K562 (cell line): ENCODE results near the gene RC3H2. TPM values are rescaled to one million over a fixed set of nuclear protein-coding genes. Genes with fewer than 3 reads are reported as not detected.

Source experiments
- CEBPB ChIP-seq: fragments of 450-650 bp; IDR thresholded peaks from 2 replicates; pipeline ENCODE4 v1.6.1; 2016; ENCODE audit warnings: missing genetic modification characterization, missing compliant biosample characterization
- DMBX1 ChIP-seq: fragments of 250-450 bp; sonication (Bioruptor Pico); IDR thresholded peaks from 2 replicates; pipeline ENCODE4 v1.8.0; 2022; ENCODE audit warnings: inconsistent platforms, mild to moderate bottlenecking, moderate library complexity, borderline replicate concordance
- HDAC2 ChIP-seq: fragments of 450-650 bp; IDR thresholded peaks from 2 replicates; pipeline ENCODE4 v1.6.1; 2016; ENCODE audit warnings: mild to moderate bottlenecking
- HEY1 ChIP-seq: fragments of 250-450 bp; sonication (Bioruptor Pico); IDR thresholded peaks from 2 replicates; pipeline ENCODE4 v1.5.0; 2020; ENCODE audit warnings: mild to moderate bottlenecking, moderate library complexity, borderline replicate concordance
- HINFP ChIP-seq: fragments of 450-650 bp; conservative IDR thresholded peaks from 2 replicates; pipeline ENCODE4 v1.6.1; 2016; ENCODE audit warnings: missing genetic modification characterization, low read depth, mild to moderate bottlenecking, control low read depth, missing compliant biosample characterization
- MLLT1 ChIP-seq, 2 experiments: fragments of 450-650 bp; IDR thresholded peaks; 2 replicates each; pipeline ENCODE4 v1.6.1; 2016
- NKRF ChIP-seq: fragments of 450-650 bp; IDR thresholded peaks from 2 replicates; pipeline ENCODE4 v1.6.1; 2016; ENCODE audit warnings: borderline replicate concordance
- PHF21A ChIP-seq: fragments of 450-650 bp; IDR thresholded peaks from 2 replicates; pipeline ENCODE4 v1.6.1; 2017; ENCODE audit warnings: low read depth, borderline replicate concordance
- REST ChIP-seq, 2 experiments: fragments of 450-650 bp; formaldehyde crosslinking in 1 of 2; IDR thresholded peaks; 2 replicates each; pipeline versions ENCODE4 v1.4.0 to v1.6.1; 2014 to 2020; ENCODE audit warnings: mild to moderate bottlenecking in 2 of 2, borderline replicate concordance in 1 of 2, low read depth in 1 of 2
- SAP30 ChIP-seq: fragments of 200-600 bp; sonication (generic); IDR thresholded peaks from 2 replicates; pipeline ENCODE4 v1.6.1; 2012; ENCODE audit warnings: borderline replicate concordance, low read depth, mild to moderate bottlenecking, moderate library complexity, low read length, control low read depth, inconsistent platforms; ENCODE audit not compliant: insufficient read depth, poor library complexity, severe bottlenecking
- TFAM ChIP-seq: fragments of 250-450 bp; sonication (Bioruptor Pico); conservative IDR thresholded peaks from 2 replicates; pipeline ENCODE4 v1.5.0; 2021; ENCODE audit warnings: mild to moderate bottlenecking, moderate library complexity
- ZEB2 ChIP-seq: fragments of 450-650 bp; IDR thresholded peaks from 2 replicates; pipeline ENCODE4 v1.6.1; 2016
- polyA plus RNA-seq, 8 experiments: library from polyadenylated mRNA; depleted of rRNA in 4 of 8; stranded (reverse) in 5 of 8; unstranded in 3 of 8; fragments of >200 nt; fragmentation: Nextera tagmentation in 2 of 8; fragmentation: Illumina TruSeq in 1 of 8; extraction: Ambion mirVana in 2 of 8; extraction: Trizol in 1 of 8; gene quantifications; 2 replicates each; pipeline versions ENCODE4 v1.2.1 to v1.2.3, GENCODE V29; 2011 to 2014; ENCODE audit warnings: inconsistent platforms in 1 of 8, missing spikeins in 1 of 8
- total RNA-seq, 7 experiments: library from RNA; depleted of rRNA in 6 of 7; stranded (reverse); fragments of >200 nt in 6 of 7; fragmentation: Illumina TruSeq in 2 of 7; extraction: Trizol in 2 of 7; gene quantifications; 2 replicates each; pipeline versions ENCODE4 v1.2.1 to v1.2.3, GENCODE V29; 2011 to 2021; ENCODE audit warnings: low replicate concordance in 1 of 7

The RC3H2 gene
- total and polyA plus RNA-seq, 9 of the 15 experiments (the other 6 are each of a cell fraction or from before 2014, with no cell fraction given), result 5.6 to 35.4 (median 18.6) TPM

GRCh38 chr9:122941582-122942234 lies 36.5 kb upstream of the RC3H2 start (continued):
- peak; percentile 90 for TF ChIP-seq REST (IDR thresholded peaks at IDR 0.05; ENCODE audit: borderline replicate concordance)
- peak; percentile 58; the same call in 1 of the 2 replicates for TF ChIP-seq REST (CRISPR knock-in tag; IDR thresholded peaks at IDR 0.05; ENCODE audit: low read depth)
- TF ChIP-seq TFAM (CRISPR knock-in tag), result no peak
- peak in 1 of 2 experiments; percentile 36; a peak in 1 of 4 replicates for TF ChIP-seq MLLT1 (IDR thresholded peaks at IDR 0.05)
- no peak for TF ChIP-seq HINFP (tag)
- no peak for TF ChIP-seq HEY1 (CRISPR knock-in tag)
- 0 out of 2 replicates have a peak, but pooled peaks have one; percentile 13 for TF ChIP-seq ZEB2
- no peak for TF ChIP-seq DMBX1 (CRISPR knock-in tag)
- TF ChIP-seq NKRF, result peak; percentile 30; the same call in 1 of the 2 replicates
- no peak for TF ChIP-seq CEBPB (tag)
- peak; percentile 13 for TF ChIP-seq SAP30
- TF ChIP-seq HDAC2, result peak; percentile 27; the same call in 1 of the 2 replicates
- TF ChIP-seq PHF21A, result no peak
